Epidermal melanocyte (primary cell): ENCODE measurements around the gene AMIGO2.

Source experiments
- DNase-seq: peaks from one replicate; pipeline ENCODE4 v3.0.0; 2011; ENCODE audit warnings: low spot score; ENCODE audit not compliant: insufficient read length

The AMIGO2 gene

DNA sequence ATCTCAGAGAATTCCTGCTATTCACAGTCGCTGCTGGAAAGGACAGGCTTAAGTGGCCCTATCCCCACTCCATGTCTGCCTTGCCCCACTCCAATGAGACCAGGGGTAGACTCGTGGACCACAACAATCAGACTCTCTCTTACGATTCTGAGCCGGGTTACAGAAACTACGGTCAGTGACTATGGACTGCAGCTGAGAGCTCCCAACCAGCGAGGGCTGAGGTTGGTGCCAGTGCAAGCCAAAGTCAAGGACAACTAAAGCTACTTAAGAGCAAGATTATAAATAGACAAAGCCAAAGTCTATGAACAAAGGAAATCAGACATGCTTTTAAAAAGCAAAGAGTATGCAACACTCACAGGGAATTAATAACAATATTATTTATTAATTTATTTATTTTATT is 18.3 kb upstream of the AMIGO2 start:
- no peak for DNase-seq

DNA sequence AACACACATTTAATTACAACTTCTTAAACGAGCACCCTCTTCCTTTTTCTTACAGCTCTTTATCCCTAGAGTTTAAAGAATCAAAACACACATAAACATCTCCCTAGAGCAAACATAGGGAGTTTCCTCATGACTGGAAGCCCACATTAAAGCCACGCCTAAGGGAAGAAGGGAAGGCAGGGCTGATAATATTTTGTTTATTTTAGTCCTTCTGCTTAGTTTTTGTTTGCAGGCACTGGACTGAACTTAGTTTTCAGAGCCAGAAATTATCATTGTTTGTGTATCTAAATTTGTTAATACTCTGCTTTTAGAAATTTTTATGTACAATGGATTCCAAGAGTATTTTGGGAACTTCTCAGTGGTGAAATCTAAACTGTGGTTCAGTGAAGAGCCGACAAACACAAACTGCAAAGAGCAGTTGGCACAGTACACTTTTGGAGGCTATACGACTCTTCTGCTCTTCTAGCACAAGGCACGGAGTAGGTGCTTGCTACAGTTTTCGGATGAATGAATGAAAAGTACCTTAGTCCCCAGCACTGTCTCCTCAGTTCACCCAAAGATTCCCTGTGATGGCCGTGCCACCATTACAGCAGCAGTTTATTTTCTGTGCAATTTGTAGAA is 17.6 kb upstream of the AMIGO2 start:
- DNase-seq, result no peak

- DNase-seq, result no peak
Observed at GRCh38 chr12:47095446-47096236, 15.9 kb upstream of the AMIGO2 start.

DNA sequence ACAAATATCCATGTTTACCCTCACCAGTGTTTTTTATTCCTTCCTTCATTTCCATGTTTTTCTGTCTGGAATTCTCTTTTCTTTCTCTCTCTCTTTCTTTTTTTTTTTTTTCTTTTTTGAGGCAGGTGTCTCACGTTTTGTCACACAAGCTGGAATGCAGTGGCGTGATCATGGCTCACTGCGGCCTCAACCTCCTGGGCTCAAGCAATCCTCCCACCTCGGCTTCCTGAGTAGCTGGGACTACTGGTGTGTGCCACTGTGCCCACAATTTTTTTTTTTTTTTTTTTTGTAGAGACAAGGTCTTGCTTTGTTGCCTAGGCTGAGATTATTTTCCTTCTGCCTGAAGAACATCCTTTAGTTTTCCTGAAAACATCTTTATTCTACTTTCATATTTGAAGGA is 15.0 kb upstream of the AMIGO2 start:
- no peak for DNase-seq

- no peak for DNase-seq
Observed at GRCh38 chr12:47091009-47091408, 11.2 kb upstream of the AMIGO2 start.

DNA sequence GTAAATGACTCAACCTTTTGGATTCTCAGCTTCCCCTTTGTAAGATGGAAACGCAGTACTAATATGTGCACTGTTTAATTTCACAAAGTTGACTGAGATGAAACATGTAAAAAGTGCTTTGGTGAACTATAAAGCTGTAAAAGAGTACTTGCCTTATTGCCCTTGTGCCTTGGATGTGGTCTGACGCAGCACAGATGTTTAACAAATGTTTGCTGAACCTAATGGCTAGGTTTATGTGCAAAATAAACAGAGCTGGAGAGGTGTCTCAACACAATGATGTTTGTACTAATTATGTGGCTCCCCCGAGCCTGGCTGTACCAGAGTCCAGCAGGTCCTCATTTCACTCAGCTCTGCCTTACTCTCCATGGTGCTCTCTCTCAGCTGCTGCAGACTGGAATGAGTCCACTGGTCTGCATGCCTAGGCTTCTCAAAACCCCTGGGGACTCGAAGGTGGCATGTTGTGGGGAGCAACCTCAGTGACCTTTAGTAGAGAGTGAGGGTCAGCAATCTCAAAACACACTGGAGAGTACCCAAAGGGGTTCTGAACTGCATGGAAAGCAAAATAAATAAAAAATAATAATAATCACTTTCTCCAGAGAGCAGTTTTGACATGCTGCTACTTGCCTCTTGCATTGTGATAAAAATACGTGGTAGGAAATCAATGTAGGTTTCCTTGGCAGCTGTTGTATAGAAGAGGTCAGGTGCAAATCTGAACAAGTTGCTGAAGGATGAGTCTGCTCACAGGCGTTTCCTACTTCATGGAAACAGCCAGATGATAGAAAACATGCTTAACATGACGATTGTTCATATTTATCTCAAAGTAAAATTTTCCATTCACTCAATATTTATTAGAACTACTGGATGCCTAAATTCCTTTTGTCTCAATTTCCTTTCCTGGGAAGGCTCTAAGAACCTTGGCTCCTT is 8.5 kb upstream of the AMIGO2 start:
- no peak for DNase-seq

DNA sequence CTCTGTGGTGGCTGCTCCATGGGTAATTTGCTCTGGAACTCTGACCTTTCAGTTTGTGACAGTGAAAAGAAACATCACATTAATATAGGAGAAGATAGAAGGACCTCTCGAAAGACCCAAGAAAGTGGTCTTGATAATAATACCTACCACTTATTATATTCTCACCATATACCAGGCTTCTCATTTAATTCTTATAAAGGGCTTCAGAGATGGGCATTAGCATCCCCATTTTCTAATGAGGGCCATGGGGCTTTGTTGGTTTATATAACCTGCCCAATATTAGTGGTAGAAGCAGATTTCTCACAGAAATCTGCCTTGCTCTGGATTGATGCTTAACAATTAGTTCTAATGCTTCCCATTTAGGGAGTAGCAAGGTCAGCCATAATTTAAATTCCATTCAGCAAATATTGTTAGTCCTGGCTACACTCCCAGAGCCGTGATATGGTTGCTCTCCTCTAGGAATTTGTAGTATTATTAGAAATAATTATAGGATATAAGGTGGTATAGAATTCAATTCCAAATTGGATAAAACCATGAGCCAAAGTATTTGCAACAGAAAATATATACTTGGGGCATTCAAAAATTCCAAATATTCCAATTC is 7.4 kb upstream of the AMIGO2 start:
- DNase-seq, result no peak

DNA sequence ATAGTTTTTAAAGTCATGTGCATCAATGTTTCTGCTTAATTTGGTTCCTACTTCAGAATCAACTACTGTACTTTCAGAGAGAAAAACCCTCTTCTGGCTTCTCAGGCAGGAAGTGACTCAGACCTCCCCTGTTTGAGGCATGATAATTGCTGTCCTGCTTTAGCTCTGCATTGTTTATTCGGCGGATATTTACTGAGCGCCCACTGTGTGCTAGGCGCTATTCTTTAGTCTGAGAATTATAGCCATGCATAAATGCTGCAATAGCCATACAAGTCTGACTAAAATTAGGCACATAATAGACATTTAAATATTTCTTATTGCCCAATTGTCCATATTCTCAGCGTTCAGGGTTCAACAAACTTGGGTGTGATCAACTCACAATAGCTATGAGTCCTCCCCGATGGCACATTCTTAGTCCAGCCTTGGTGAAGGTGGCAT is 6.1 kb upstream of the AMIGO2 start:
- DNase-seq, result no peak

DNA sequence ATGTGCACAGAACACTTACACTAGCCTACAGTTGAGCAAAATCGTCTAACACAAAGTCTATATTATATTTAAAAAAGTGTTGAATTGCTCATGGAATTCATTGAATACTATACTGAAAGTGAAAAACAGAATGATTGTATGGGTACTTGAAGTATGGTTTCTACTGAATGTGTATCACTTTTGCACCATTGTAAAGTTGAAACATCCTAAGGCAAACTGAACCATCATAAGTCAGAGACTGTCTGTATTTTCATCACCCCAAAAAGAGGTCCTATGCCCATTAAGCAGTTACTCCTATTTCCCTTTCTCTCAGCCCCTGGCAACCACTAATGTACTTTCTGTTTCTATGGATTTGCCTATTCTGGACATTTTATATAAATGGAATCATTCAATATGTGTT is 4.4 kb upstream of the AMIGO2 start:
- DNase-seq, result no peak

DNA sequence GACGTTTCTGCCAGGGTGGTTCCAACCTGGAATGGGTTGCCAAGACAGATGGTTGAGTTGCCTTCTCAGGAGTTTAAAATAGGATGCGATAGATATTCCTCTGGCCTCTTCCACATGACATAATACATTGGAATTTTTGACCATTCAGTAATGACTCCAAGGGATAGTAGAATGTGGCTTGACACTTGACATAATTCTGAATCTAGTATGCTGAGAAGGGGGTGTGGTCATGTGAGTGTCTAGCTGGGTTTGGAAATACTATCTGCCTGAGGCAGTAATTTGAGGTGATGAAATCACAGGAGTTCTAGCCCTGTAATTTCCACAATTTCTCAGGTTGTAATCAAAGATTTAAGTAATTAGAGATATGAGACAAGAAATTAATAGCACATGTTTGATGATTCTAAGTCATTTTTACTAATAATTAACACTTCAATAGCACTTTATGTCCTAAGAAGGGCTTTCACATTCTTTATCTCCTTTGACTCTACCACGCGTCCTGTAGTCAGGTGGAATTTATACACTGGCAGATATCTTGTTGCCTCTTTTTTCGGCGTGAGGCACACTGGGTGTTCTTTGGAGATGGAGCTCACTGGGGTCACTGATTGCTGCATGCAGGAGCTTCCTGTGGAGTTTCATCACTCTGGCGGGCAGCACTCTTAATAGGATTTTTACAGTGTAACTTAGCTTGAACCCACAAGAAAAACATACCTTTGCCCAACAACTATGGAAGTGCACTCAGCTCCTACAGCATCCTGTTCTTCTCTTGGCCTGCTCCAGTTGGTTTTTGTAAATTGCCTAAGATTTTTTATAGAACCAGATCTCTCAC is 3.2 kb upstream of the AMIGO2 start:
- no peak for DNase-seq

GRCh38 chr12:47082283-47082682 is 2.5 kb upstream of the AMIGO2 start:
- DNase-seq, result no peak

- no peak for DNase-seq
Observed at GRCh38 chr12:47080725-47081502, 1.2 kb upstream of the AMIGO2 start.

- no peak for DNase-seq
Observed at GRCh38 chr12:47079981-47080724, 394 bp upstream of the AMIGO2 start.

GRCh38 chr12:47078733-47079467 is 859 bp downstream of the AMIGO2 start:
- no peak for DNase-seq

DNA sequence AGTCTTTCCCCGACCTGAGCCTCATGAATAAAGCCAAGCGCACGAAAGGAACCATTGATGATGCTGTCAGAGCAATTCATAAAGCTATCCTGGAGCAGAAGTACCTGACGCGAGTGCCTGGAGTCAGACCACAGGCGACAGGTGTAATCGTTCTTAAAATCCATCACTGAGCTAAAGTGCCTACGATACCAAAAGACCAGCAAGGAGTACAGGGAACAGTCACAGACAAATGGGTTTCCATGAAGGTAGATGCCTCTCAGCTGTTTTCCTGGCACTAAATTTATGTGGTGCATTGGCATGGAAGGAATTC is 1.7 kb downstream of the AMIGO2 start:
- DNase-seq, result no peak

GRCh38 chr12:47077206-47078085 is 2.3 kb downstream of the AMIGO2 start:
- DNase-seq, result no peak

DNA sequence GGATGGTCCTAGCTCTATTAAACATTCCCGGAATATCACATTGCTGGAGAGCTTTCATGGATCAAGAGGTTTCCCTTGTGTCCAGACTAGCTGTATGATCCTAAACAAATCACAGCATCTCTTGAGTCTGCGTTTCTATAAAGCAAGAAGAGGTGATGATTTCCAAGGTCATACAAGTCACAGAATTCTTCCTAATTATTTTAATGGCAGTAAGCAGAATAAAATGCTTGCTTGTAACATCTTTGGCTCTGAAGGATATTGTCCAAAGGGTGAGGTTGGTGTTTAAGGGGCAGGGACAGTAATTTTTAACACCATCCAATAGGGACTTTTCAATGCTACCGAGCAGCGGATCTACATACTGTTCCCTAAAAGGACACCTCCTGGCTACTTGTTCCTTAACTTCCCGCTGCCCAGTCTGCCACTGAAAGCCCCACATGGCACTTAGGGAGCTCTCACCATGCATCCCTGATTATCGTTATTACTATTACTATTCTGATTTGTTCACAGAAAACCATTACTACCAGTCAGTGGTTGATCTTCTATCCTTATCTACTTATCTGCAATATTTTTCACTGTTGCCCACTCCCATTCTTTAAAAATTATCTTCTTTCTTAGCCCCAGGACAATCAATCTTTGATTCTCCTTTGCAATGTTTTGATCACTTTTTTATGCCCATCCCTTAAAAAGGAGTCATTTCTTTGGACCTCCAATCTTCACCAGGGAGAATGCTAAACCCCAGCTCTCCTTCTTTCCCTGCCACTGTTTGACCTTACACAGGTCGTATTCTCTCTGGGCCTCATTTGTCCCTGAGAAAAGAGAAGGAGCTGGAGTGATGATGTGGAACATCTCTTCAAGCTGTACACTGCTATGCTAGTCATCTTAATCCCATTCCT is 4.3 kb downstream of the AMIGO2 start:
- no peak for DNase-seq
